H1 (cell line): ENCODE measurements around the gene SUOX. TPM values are rescaled to one million over a fixed set of nuclear protein-coding genes. Genes with fewer than 3 reads are reported as not detected.

Source experiments
- CTCF ChIA-PET: fragments of 300-600 bp; sonication (Branson Sonifier 250); formaldehyde crosslinking; loops from one replicate; lab custom pipeline; 2021; ENCODE audit not compliant: partially characterized antibody; lab: Charles Lee
- POLR2A ChIA-PET: fragments of 300-600 bp; sonication (Branson Sonifier 250); formaldehyde crosslinking; loops from one replicate; lab custom pipeline; 2021; ENCODE audit warnings: inconsistent platforms; ENCODE audit not compliant: partially characterized antibody; lab: Charles Lee
- DNase-seq, 2 experiments: peaks; one replicate each; pipeline versions ENCODE4 v3.0.0 to v3.0.0-alpha.2; 2010 to 2022; ENCODE audit warnings: low spot score in 2 of 2, low read depth in 1 of 2, mixed read lengths in 1 of 2
- FAIRE-seq: peaks from 2 replicates; lab custom pipeline; 2011; peaks lifted over from hg19 to GRCh38; lab: Jason Lieb, UNC
- H2AFZ ChIP-seq: 2 replicates; pipeline ENCODE4 v1.8.1; 2012; ENCODE audit warnings: low read length, inconsistent platforms
- H2AK5ac ChIP-seq: 2 replicates; pipeline ENCODE4 v1.6.1; 2013; ENCODE audit warnings: low read depth, low read length
- H2BK120ac ChIP-seq: replicated peaks from 2 replicates; pipeline ENCODE3; 2013; ENCODE audit warnings: low read depth, low read length, inconsistent platforms
- H2BK12ac ChIP-seq: 2 replicates; pipeline ENCODE4 v1.6.1; 2013; ENCODE audit warnings: low read depth, low read length
- H2BK15ac ChIP-seq: 2 replicates; pipeline ENCODE4 v1.6.1; 2013; ENCODE audit warnings: low read length
- H2BK20ac ChIP-seq: 2 replicates; pipeline ENCODE4 v1.6.1; 2013; ENCODE audit warnings: low read length
- H2BK5ac ChIP-seq: 2 replicates; pipeline ENCODE4 v1.6.1; 2013; ENCODE audit warnings: low read depth, low read length
- H3K14ac ChIP-seq: 2 replicates; pipeline ENCODE4 v1.6.1; 2013; ENCODE audit warnings: inconsistent platforms; ENCODE audit not compliant: insufficient read length
- H3K18ac ChIP-seq: 2 replicates; pipeline ENCODE4 v1.6.1; 2013; ENCODE audit warnings: low read length; ENCODE audit errors: extremely low read depth
- H3K23ac ChIP-seq: 2 replicates; pipeline ENCODE4 v1.6.1; 2013; ENCODE audit warnings: inconsistent platforms; ENCODE audit not compliant: insufficient read length
- H3K23me2 ChIP-seq: 2 replicates; pipeline ENCODE4 v1.6.1; 2013; ENCODE audit warnings: low read depth, low read length
- H3K27ac ChIP-seq: 2 replicates; pipeline ENCODE4 v1.6.1; 2011; ENCODE audit warnings: low read depth, low read length, inconsistent platforms
- H3K27me3 ChIP-seq, 4 experiments: replicated peaks in 1 of 4; 1 replicate in 1 of 4; 2 replicates in 3 of 4; pipeline versions ENCODE4 v1.6.1 to v1.8.1; 2011 to 2013; ENCODE audit warnings: low read length in 3 of 4, mild to moderate bottlenecking in 3 of 4, inconsistent platforms in 2 of 4, mixed read lengths in 2 of 4, moderate library complexity in 1 of 4; ENCODE audit not compliant: control insufficient read depth in 3 of 4, insufficient read depth in 3 of 4; ENCODE audit errors: extremely low read depth in 1 of 4
- H3K36me3 ChIP-seq, 4 experiments: 2 replicates each; pipeline versions ENCODE4 v1.6.1 to v1.8.1; 2011 to 2013; ENCODE audit warnings: mild to moderate bottlenecking in 4 of 4, low read length in 3 of 4, moderate library complexity in 2 of 4, control low read depth in 1 of 4, inconsistent platforms in 1 of 4; ENCODE audit not compliant: insufficient read depth in 4 of 4, control insufficient read depth in 2 of 4
- H3K4ac ChIP-seq: replicated peaks from 2 replicates; pipeline ENCODE3; 2013; ENCODE audit warnings: low read length, low read depth, mixed read lengths, inconsistent platforms; ENCODE audit not compliant: insufficient read length
- H3K4me1 ChIP-seq, 4 experiments: replicated peaks in 1 of 4; 1 replicate in 1 of 4; 2 replicates in 3 of 4; pipeline versions ENCODE4 v1.6.1 to v1.8.1; 2011 to 2013; ENCODE audit warnings: low read length in 3 of 4, inconsistent platforms in 2 of 4, mixed read lengths in 1 of 4; ENCODE audit not compliant: insufficient read depth in 4 of 4, control insufficient read depth in 3 of 4
- H3K4me2 ChIP-seq, 2 experiments: 2 replicates each; pipeline versions ENCODE4 v1.6.1 to v1.8.1; 2011 to 2013; ENCODE audit warnings: low read depth in 2 of 2, low read length in 2 of 2, control low read depth in 1 of 2, inconsistent platforms in 1 of 2, mild to moderate bottlenecking in 1 of 2; ENCODE audit not compliant: insufficient read depth in 1 of 2
- H3K4me3 ChIP-seq, 4 experiments: fragments of 200-600, 300-600 bp in 1 of 4; sonication (generic), shearing (Covaris generic), sonication (Bioruptor Twin) in 1 of 4; 2 replicates each; pipeline versions ENCODE4 v1.5.1 to v1.8.1; 2011 to 2016; ENCODE audit warnings: low read length in 4 of 4, low read depth in 3 of 4, control low read depth in 2 of 4, inconsistent platforms in 2 of 4, mild to moderate bottlenecking in 2 of 4, mixed read lengths in 1 of 4, moderate library complexity in 1 of 4; ENCODE audit not compliant: insufficient read depth in 2 of 4; ENCODE audit errors: extremely low read depth in 1 of 4
- H3K56ac ChIP-seq: replicated peaks from 2 replicates; pipeline ENCODE3; 2013; ENCODE audit warnings: low read depth, mild to moderate bottlenecking, mixed read lengths, low read length, inconsistent platforms; ENCODE audit not compliant: insufficient read length
- H3K79me1 ChIP-seq: 2 replicates; pipeline ENCODE4 v1.6.1; 2013; ENCODE audit warnings: low read depth, low read length, control low read depth
- H3K79me2 ChIP-seq, 2 experiments: 2 replicates each; pipeline versions ENCODE4 v1.6.1 to v1.8.1; 2012 to 2013; ENCODE audit warnings: low read length in 2 of 2, mild to moderate bottlenecking in 2 of 2, inconsistent platforms in 1 of 2; ENCODE audit not compliant: insufficient read depth in 2 of 2, control insufficient read depth in 1 of 2
- H3K9ac ChIP-seq, 4 experiments: replicated peaks in 1 of 4; 1 replicate in 1 of 4; 2 replicates in 3 of 4; pipeline versions ENCODE4 v1.6.1 to v1.8.1; 2011 to 2013; ENCODE audit warnings: low read depth in 3 of 4, low read length in 3 of 4, control low read depth in 2 of 4, mild to moderate bottlenecking in 2 of 4, moderate library complexity in 2 of 4, inconsistent platforms in 1 of 4; ENCODE audit errors: extremely low read depth in 1 of 4
- H3K9me3 ChIP-seq, 2 experiments: 2 replicates each; pipeline versions ENCODE4 v1.6.1 to v1.8.1; 2012 to 2013; ENCODE audit warnings: mild to moderate bottlenecking in 2 of 2, moderate library complexity in 2 of 2, control low read depth in 1 of 2, inconsistent platforms in 1 of 2, low read depth in 1 of 2, low read length in 1 of 2, mixed read lengths in 1 of 2; ENCODE audit not compliant: insufficient read depth in 2 of 2
- H4K20me1 ChIP-seq, 2 experiments: replicated peaks in 1 of 2; 2 replicates each; pipeline versions ENCODE3 to v1.8.1; 2011 to 2013; ENCODE audit warnings: inconsistent platforms in 2 of 2, low read length in 2 of 2, mild to moderate bottlenecking in 1 of 2; ENCODE audit not compliant: insufficient read depth in 2 of 2, control insufficient read depth in 1 of 2
- H4K5ac ChIP-seq: 2 replicates; pipeline ENCODE4 v1.6.1; 2013; ENCODE audit warnings: low read length, low read depth, mixed read lengths, inconsistent platforms; ENCODE audit not compliant: insufficient read length
- H4K8ac ChIP-seq: 2 replicates; pipeline ENCODE4 v1.8.0; 2013; ENCODE audit warnings: mild to moderate bottlenecking, moderate library complexity, low read length, inconsistent platforms; ENCODE audit not compliant: insufficient read depth; ENCODE audit errors: extremely low read depth
- H4K91ac ChIP-seq: replicated peaks from 2 replicates; pipeline ENCODE3; 2013; ENCODE audit warnings: low read length, mixed read lengths, inconsistent platforms; ENCODE audit not compliant: insufficient read length
- BACH1 ChIP-seq: IDR thresholded peaks from 2 replicates; pipeline ENCODE4 v1.6.1; 2012; ENCODE audit warnings: low read length, improper control_type of control experiment
- CHD1 ChIP-seq: IDR thresholded peaks from 2 replicates; pipeline ENCODE4 v1.6.1; 2012; ENCODE audit warnings: low read depth, low read length, improper control_type of control experiment
- EP300 ChIP-seq, 2 experiments: IDR thresholded peaks; 1 replicate in 1 of 2; 2 replicates in 1 of 2; pipeline ENCODE4 v1.6.1; 2011 to 2012; ENCODE audit warnings: low read depth in 2 of 2, low read length in 2 of 2, mild to moderate bottlenecking in 2 of 2, borderline replicate concordance in 1 of 2, inconsistent platforms in 1 of 2, moderate library complexity in 1 of 2
- EZH2 ChIP-seq: fragments of 200-600 bp; sonication (generic); IDR thresholded peaks from 2 replicates; pipeline ENCODE4 v1.7.1; 2012; ENCODE audit warnings: low read depth, mild to moderate bottlenecking, moderate library complexity, low read length, inconsistent platforms; ENCODE audit not compliant: severe bottlenecking
- POLR2AphosphoS5 ChIP-seq: IDR thresholded peaks from 2 replicates; pipeline ENCODE4 v1.6.1; 2011; ENCODE audit warnings: low read depth, low read length
- POU5F1 ChIP-seq: IDR thresholded peaks from 2 replicates; pipeline ENCODE4 v1.6.1; 2011; ENCODE audit warnings: low read depth, mild to moderate bottlenecking, low read length, moderate library complexity
- SP2 ChIP-seq: IDR thresholded peaks from 2 replicates; pipeline ENCODE4 v1.6.1; 2012; ENCODE audit warnings: mild to moderate bottlenecking, low read length, inconsistent platforms
- TAF1 ChIP-seq: IDR thresholded peaks from 2 replicates; pipeline ENCODE4 v1.6.1; 2011; ENCODE audit warnings: mild to moderate bottlenecking, low read depth, low read length
- TEAD4 ChIP-seq: IDR thresholded peaks from 2 replicates; pipeline ENCODE4 v1.6.1; 2012; ENCODE audit warnings: low read depth, low read length, inconsistent platforms, mixed read lengths
- WGBS, 2 experiments: shearing (Covaris generic) in 1 of 2; methylation state at CpG; one replicate each; pipeline versions ENCODE4 v1.1.6 to v1.1.7; 2013 to 2015; ENCODE audit warnings: low lambda C conversion rate in 2 of 2, mixed read lengths in 2 of 2, inconsistent platforms in 1 of 2, low coverage in 1 of 2, missing lambda C conversion rate in 1 of 2; ENCODE audit not compliant: insufficient replicate concordance in 2 of 2, insufficient coverage in 1 of 2, insufficient read length in 1 of 2; ENCODE audit errors: extremely low coverage in 1 of 2, missing lambda C conversion rate in 1 of 2; 5-methylcytosine and 5-hydroxymethylcytosine counted together
- polyA plus RNA-seq, 7 experiments: library from polyadenylated mRNA; depleted of rRNA in 3 of 7; stranded (reverse) in 5 of 7; unstranded in 2 of 7; fragments of >200 nt in 5 of 7; fragments of 200-250 nt in 2 of 7; gene quantifications; 1 replicate in 5 of 7; 2 replicates in 1 of 7; 4 replicates in 1 of 7; pipeline versions ENCODE4 v1.2.1 to v1.2.3, GENCODE V29; 2011 to 2013; ENCODE audit warnings: missing spikeins in 2 of 7, mixed read lengths in 2 of 7
- total RNA-seq: library from RNA; stranded (reverse); fragmentation: NEBNext Ultra II Directional; extraction: Animal tissue kit (Norgen Biotek cat#: 25700); gene quantifications from 2 replicates; pipeline ENCODE4 v1.2.1, GENCODE V29; 2021

SUOX gene
- total and polyA plus RNA-seq, 2 of the 8 experiments (the other 6 are each of a cell fraction or from before 2014, with no cell fraction given), result 22.5 to 31.3 TPM

GRCh38 chr12:56037161-56037560, 40.1 kb downstream of the SUOX start:
- Histone ChIP-seq H4K8ac (no peak overlapping the region), H2BK5ac (no peak overlapping the region), H3K23me2 (no peaks in the 10 kb centered on the region), H4K5ac (no peak overlapping the region), H2BK12ac (no peak overlapping the region), H3K27ac (no peak overlapping the region), H3K9me3 (no peaks in the 10 kb centered on the region; a peak in 1 of 4 replicates), H3K9ac (no peak overlapping the region), H3K4me2 (no peak overlapping the region), H3K4me1 (peaks cover 0 to 3% (median 0%) of the 10 kb centered on the region in 4 experiments; a peak in 1 of 7 replicates), H3K56ac (no peak overlapping the region), H2AK5ac (no peak overlapping the region), H3K18ac (no peak overlapping the region), H3K27me3 (no peaks in the 10 kb centered on the region), H2BK15ac (no peak overlapping the region), H4K91ac (no peak overlapping the region), H3K23ac (no peak overlapping the region), H3K79me2 (peaks cover 0 to 2% of the 10 kb centered on the region in 2 experiments; a peak in 2 of 4 replicates), H3K14ac (no peak overlapping the region), H3K4ac (no peak overlapping the region), H2BK120ac (no peak overlapping the region), H2BK20ac (no peak overlapping the region), H3K4me3 (no peak overlapping the region), H2AFZ (no peak overlapping the region), H4K20me1 (no peaks in the 10 kb centered on the region), H3K79me1 (no peaks in the 10 kb centered on the region; the same call in 1 of the 2 replicates), H3K36me3 (peaks cover 8 to 28% (median 21%) of the 10 kb centered on the region in 4 experiments; a peak in 6 of 8 replicates)
- FAIRE-seq, result no peak
- POLR2A ChIA-PET, result interaction anchor here (0.8 to 5.2 kb wide), 7 partner anchors 8 to 80 kb away, joined by 3 to 46 read pairs (median 3); partner anchors contain the start of genes ERBB3, IKZF4 and ZC3H10
- CTCF ChIA-PET, result interaction anchor here (0.5 to 5.1 kb wide), 4 partner anchors 7 to 1036 kb away, joined by 3 to 54 read pairs (median 4); partner anchors contain the start of gene SUOX
- DNase-seq, result no peak
- WGBS, 2 experiments, result 96% methylated on average over 2 of the region's 2 CpGs; no CpG with 5 or more reads in 1 of the 2 experiments
- TF ChIP-seq TEAD4, result no peak
- no peak for TF ChIP-seq EP300 (IDR thresholded peaks at IDR 0.05; ENCODE audit: borderline replicate concordance in 1 of 2, low read depth in 2 of 2, low read length in 2 of 2)
- TF ChIP-seq CHD1, result no peak
- TF ChIP-seq SP2, result no peak
- no peak for TF ChIP-seq POU5F1
- no peak for TF ChIP-seq BACH1
- TF ChIP-seq TAF1, result no peak
- no peak for TF ChIP-seq EZH2
- no peak for TF ChIP-seq POLR2AphosphoS5
